ELF-1 (cell line): ENCODE results near the gene DAB2IP.
"Not testable (repeated sequence)": the region's sequence is repeated elsewhere in the genome, so short reads cannot be mapped to it uniquely, and the experiment has no call there.

Experiments
- DNase-seq: peaks from one replicate; pipeline ENCODE4 v3.0.0-alpha.2; 2016; ENCODE audit warnings: low read depth, low spot score

DAB2IP gene

GRCh38 chr9:121644040-121644439, 7.4 kb upstream of the DAB2IP start:
- DNase-seq = not testable (repeated sequence)

- no peak for DNase-seq
Observed at GRCh38 chr9:121645003-121645402, 6.4 kb upstream of the DAB2IP start.

- no peak for DNase-seq
Observed at GRCh38 chr9:121645853-121646807, 5.3 kb upstream of the DAB2IP start.

- no peak for DNase-seq
Observed at GRCh38 chr9:121646992-121647391, 4.4 kb upstream of the DAB2IP start.

GRCh38 chr9:121648172-121648571, 3.3 kb upstream of the DAB2IP start:
- no peak for DNase-seq

GRCh38 chr9:121648799-121649198, 2.6 kb upstream of the DAB2IP start:
- DNase-seq = no peak

GRCh38 chr9:121649476-121650216, 1.8 kb upstream of the DAB2IP start:
- peak; percentile 64 for DNase-seq

- peak; percentile 96 for DNase-seq
Observed at GRCh38 chr9:121650217-121651007, 1.0 kb upstream of the DAB2IP start.

- no peak for DNase-seq
Observed at GRCh38 chr9:121651008-121651294, 483 bp upstream of the DAB2IP start.

GRCh38 chr9:121652021-121652837, 795 bp downstream of the DAB2IP start:
- peak; percentile 58 for DNase-seq

- no peak for DNase-seq
Observed at GRCh38 chr9:121652838-121653231, 1.4 kb downstream of the DAB2IP start.

GRCh38 chr9:121654499-121655140, 3.2 kb downstream of the DAB2IP start:
- no peak for DNase-seq

GRCh38 chr9:121655231-121655755, 3.9 kb downstream of the DAB2IP start:
- DNase-seq = no peak

- no peak for DNase-seq
Observed at GRCh38 chr9:121656941-121657470, 5.6 kb downstream of the DAB2IP start.

GRCh38 chr9:121658166-121658565, 6.7 kb downstream of the DAB2IP start:
- DNase-seq = no peak

GRCh38 chr9:121658591-121658990, 7.2 kb downstream of the DAB2IP start:
- DNase-seq = no peak

- no peak for DNase-seq
Observed at GRCh38 chr9:121660367-121660766, 8.9 kb downstream of the DAB2IP start.

- no peak for DNase-seq
Observed at GRCh38 chr9:121660876-121661275, 9.4 kb downstream of the DAB2IP start.

- no peak for DNase-seq
Observed at GRCh38 chr9:121661328-121661727, 9.9 kb downstream of the DAB2IP start.

- DNase-seq = no peak
Observed at GRCh38 chr9:121662359-121662758, 10.9 kb downstream of the DAB2IP start.
